Suprapubic skin (tissue), 4 donors: ENCODE measurements around the gene KCTD4.

Experiments used
- CTCF ChIP-seq, 2 donors: fragments of 200-600 bp in 1 of 2; fragments of 450-650 bp in 1 of 2; sonication (generic) in 1 of 2; IDR thresholded peaks; one replicate each; pipeline ENCODE4 v1.5.1; 2016 to 2019; ENCODE audit warnings: antibody characterized with exemption in 2 of 2, mild to moderate bottlenecking in 1 of 2, moderate library complexity in 1 of 2
- EP300 ChIP-seq: sonication (generic); formaldehyde crosslinking; IDR thresholded peaks from one replicate; pipeline ENCODE4 v1.6.1; 2017; ENCODE audit warnings: antibody characterized with exemption
- POLR2A ChIP-seq, 2 donors: fragments of 450-650 bp; IDR thresholded peaks; one replicate each; pipeline ENCODE4 v1.6.1; 2017; ENCODE audit warnings: antibody characterized with exemption in 2 of 2, mild to moderate bottlenecking in 2 of 2, moderate library complexity in 2 of 2
- POLR2AphosphoS5 ChIP-seq, 3 donors: sonication (generic); formaldehyde crosslinking; IDR thresholded peaks; one replicate each; pipeline ENCODE4 v1.6.1; 2017; ENCODE audit warnings: antibody characterized with exemption in 3 of 3

- TF ChIP-seq CTCF (IDR thresholded peaks at IDR 0.05): no peak
- no peak for TF ChIP-seq POLR2A (IDR thresholded peaks at IDR 0.05)
- TF ChIP-seq POLR2AphosphoS5 (IDR thresholded peaks at IDR 0.05): no peak
- no peak for TF ChIP-seq EP300
Observed at GRCh38 chr13:45209229-45209628, 8.4 kb upstream of the KCTD4 start.
